Endothelial cell of umbilical vein (primary cell): ENCODE results near the gene KAT6B. TPM values are rescaled to one million over a fixed set of nuclear protein-coding genes. Genes with fewer than 3 reads are reported as not detected.

Source experiments
- BruUV-seq: library from RNA; stranded (reverse); fragments of 400-500 nt; replicated peaks from 2 replicates; lab custom pipeline; 2021; lab: Mats Ljungman, UMichigan
- CTCF ChIA-PET: fragments of 300-600, 350-600 bp; sonication (Branson Sonifier 250); formaldehyde crosslinking; loops from one replicate; lab custom pipeline; 2021; ENCODE audit warnings: antibody characterized with exemption, inconsistent platforms; lab: Charles Lee
- POLR2A ChIA-PET: fragments of 300-600, 350-600 bp; sonication (Branson Sonifier 250); formaldehyde crosslinking; loops from one replicate; lab custom pipeline; 2021; ENCODE audit warnings: antibody characterized with exemption, inconsistent platforms; lab: Charles Lee
- DNase-seq: peaks from one replicate; pipeline ENCODE4 v3.0.0-alpha.2; 2011; ENCODE audit warnings: low read depth, low spot score
- FAIRE-seq: peaks from 2 replicates; lab custom pipeline; 2011; peaks lifted over from hg19 to GRCh38; lab: Jason Lieb, UNC
- H2AFZ ChIP-seq: 2 replicates; pipeline ENCODE4 v1.6.0; 2012; ENCODE audit warnings: low read depth, low read length, control low read depth, inconsistent platforms
- H3K27ac ChIP-seq: 2 replicates; pipeline ENCODE4 v1.5.1; 2011; ENCODE audit warnings: low read depth, mild to moderate bottlenecking, control low read depth, low read length, moderate library complexity; ENCODE audit not compliant: insufficient read depth
- H3K27me3 ChIP-seq, 2 experiments: 2 replicates each; pipeline versions ENCODE4 v1.6.0 to v1.6.1; 2011; ENCODE audit warnings: low read length in 2 of 2, mixed read lengths in 1 of 2; ENCODE audit not compliant: control insufficient read depth in 2 of 2, insufficient read depth in 2 of 2
- H3K36me3 ChIP-seq, 2 experiments: 2 replicates in 1 of 2; 3 replicates in 1 of 2; pipeline ENCODE4 v1.5.1; 2011; ENCODE audit warnings: low read length in 2 of 2, mild to moderate bottlenecking in 1 of 2, moderate library complexity in 1 of 2; ENCODE audit not compliant: control insufficient read depth in 2 of 2, insufficient read depth in 2 of 2; ENCODE audit errors: extremely low read depth in 1 of 2
- H3K4me1 ChIP-seq: 3 replicates; pipeline ENCODE4 v1.5.1; 2011; ENCODE audit warnings: mild to moderate bottlenecking, low read length; ENCODE audit not compliant: control insufficient read depth, insufficient read depth; ENCODE audit errors: extremely low read depth
- H3K4me2 ChIP-seq: 2 replicates; pipeline ENCODE4 v1.6.1; 2011; ENCODE audit warnings: low read length, control low read depth, mixed read lengths; ENCODE audit not compliant: insufficient read depth
- H3K4me3 ChIP-seq, 3 experiments: fragments of 200-600 bp in 1 of 3; sonication (generic), shearing (Covaris generic) in 1 of 3; replicated peaks in 1 of 3; 2 replicates each; pipeline ENCODE4 v1.5.1; 2011 to 2016; ENCODE audit warnings: control low read depth in 3 of 3, low read length in 3 of 3, mild to moderate bottlenecking in 2 of 3, inconsistent platforms in 1 of 3, low read depth in 1 of 3, moderate library complexity in 1 of 3; ENCODE audit not compliant: insufficient read depth in 1 of 3
- H3K79me2 ChIP-seq: 2 replicates; pipeline ENCODE4 v1.6.0; 2012; ENCODE audit warnings: low read length, inconsistent platforms; ENCODE audit not compliant: control insufficient read depth, insufficient read depth
- H3K9ac ChIP-seq: replicated peaks from 2 replicates; pipeline ENCODE3; 2011; ENCODE audit warnings: low read length, control low read depth; ENCODE audit not compliant: insufficient read depth; ENCODE audit errors: extremely low read depth
- H3K9me1 ChIP-seq: replicated peaks from 3 replicates; pipeline ENCODE4 v1.6.0; 2011; ENCODE audit warnings: mild to moderate bottlenecking, low read length; ENCODE audit not compliant: control insufficient read depth, insufficient read depth; ENCODE audit errors: extremely low read depth
- H3K9me3 ChIP-seq: replicated peaks from 2 replicates; pipeline ENCODE4 v1.5.1; 2012; ENCODE audit warnings: low read length, inconsistent platforms; ENCODE audit not compliant: control insufficient read depth, insufficient read depth
- H4K20me1 ChIP-seq: replicated peaks from 2 replicates; pipeline ENCODE3; 2011; ENCODE audit warnings: mild to moderate bottlenecking, low read length; ENCODE audit not compliant: control insufficient read depth, insufficient read depth; ENCODE audit errors: extremely low read depth
- EZH2 ChIP-seq: IDR thresholded peaks from 2 replicates; pipeline ENCODE4 v1.6.1; 2012; ENCODE audit warnings: borderline replicate concordance, low read depth, mild to moderate bottlenecking, moderate library complexity, low read length, inconsistent platforms; ENCODE audit not compliant: severe bottlenecking
- FOS ChIP-seq: IDR thresholded peaks from 2 replicates; pipeline ENCODE4 v1.6.1; 2011; ENCODE audit warnings: mild to moderate bottlenecking, low read length, moderate library complexity, borderline replicate concordance; ENCODE audit not compliant: insufficient read depth
- GATA2 ChIP-seq: IDR thresholded peaks from 2 replicates; pipeline ENCODE4 v1.7.0; 2011; ENCODE audit warnings: low read depth, mild to moderate bottlenecking, moderate library complexity, mixed read lengths, low read length; ENCODE audit not compliant: insufficient read length, insufficient read depth
- JUN ChIP-seq: IDR thresholded peaks from 2 replicates; pipeline ENCODE4 v1.6.1; 2011; ENCODE audit warnings: borderline replicate concordance, low read depth; ENCODE audit not compliant: insufficient read length, insufficient read depth
- MYC ChIP-seq: IDR thresholded peaks from one replicate; pipeline ENCODE4 v1.6.1; 2011; ENCODE audit warnings: mild to moderate bottlenecking, low read depth, low read length
- POLR2A ChIP-seq: IDR thresholded peaks from 2 replicates; pipeline ENCODE4 v1.6.1; 2012; ENCODE audit warnings: low read depth, mild to moderate bottlenecking, control low read depth, low read length
- POLR2AphosphoS5 ChIP-seq: IDR thresholded peaks from 2 replicates; pipeline ENCODE4 v1.6.1; 2012; ENCODE audit warnings: low read depth, mild to moderate bottlenecking, control low read depth, low read length, moderate library complexity; ENCODE audit not compliant: insufficient read depth
- dilution Hi-C: fragments of 300-500 bp; cut with MboI; formaldehyde crosslinking; loops from one replicate; pipeline ENCODE4 v1.15.0; 2019; ENCODE audit warnings: low sequenced_read_pairs; ENCODE audit not compliant: extremely low pct_ligation_motif_present
- intact Hi-C: fragments of 100-400 bp; cut with micrococcal nuclease; formaldehyde crosslinking; loops from one replicate; pipeline ENCODE4 v1.10.0; 2022
- polyA plus RNA-seq, 4 experiments: library from polyadenylated mRNA; depleted of rRNA in 3 of 4; stranded (reverse) in 3 of 4; unstranded in 1 of 4; fragments of >200 nt; gene quantifications; 2 replicates each; pipeline versions ENCODE4 v1.2.1 to v1.2.3, GENCODE V29; 2011 to 2012; ENCODE audit warnings: missing spikeins in 1 of 4
- total RNA-seq: library from RNA; stranded (reverse); gene quantifications from 2 replicates; pipeline ENCODE4 v1.2.3, GENCODE V29; 2021
- TF ChIP-seq, protein P1 (sequence below), 2 donors: IDR thresholded peaks; 1 replicate in 1 of 2; 2 replicates in 1 of 2; pipeline ENCODE4 v1.5.1; 2011; ENCODE audit warnings: low read length in 2 of 2, mild to moderate bottlenecking in 2 of 2, moderate library complexity in 2 of 2, control low read depth in 1 of 2, inconsistent platforms in 1 of 2, low read depth in 1 of 2; ENCODE audit not compliant: insufficient read depth in 1 of 2; ENCODE audit errors: extremely low read depth in 1 of 2
- TF ChIP-seq, protein P2 (sequence below): IDR thresholded peaks from 2 replicates; pipeline ENCODE4 v1.6.1; 2011; ENCODE audit not compliant: insufficient read depth, insufficient read length

Gene KAT6B
- total and polyA plus RNA-seq, 2 donors (not counting 3 experiments of a cell fraction or from before 2014, with no cell fraction given): 4.5 to 17.0 TPM

DNA sequence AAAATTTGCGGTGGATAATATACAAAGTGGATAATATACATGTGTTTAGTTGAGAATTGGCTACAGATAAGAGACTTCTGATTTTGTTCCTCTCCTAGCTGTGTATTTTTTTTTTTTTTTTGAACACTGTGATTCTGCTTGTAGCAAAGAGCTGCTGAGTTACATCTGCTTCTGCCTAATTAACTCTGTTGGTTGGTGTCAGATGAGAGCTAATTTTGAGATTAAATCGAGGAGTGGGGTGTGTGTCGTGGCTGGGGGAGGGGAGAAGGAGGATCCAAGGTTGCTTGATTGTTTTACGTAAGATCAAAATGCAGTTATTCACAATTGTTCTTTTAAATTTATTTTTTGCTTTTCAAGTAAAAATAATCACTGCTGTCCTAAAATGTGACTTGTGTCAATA is 11.3 kb downstream of the KAT6B start:
- POLR2A ChIA-PET: no interaction called here
- FAIRE-seq: no peak

More for the DNA sequence above, 11.3 kb downstream of the KAT6B start:
- H3K4me2 ChIP-seq: no peak overlapping the region
- H3K9ac ChIP-seq: no peak overlapping the region
- no peaks in the 10 kb centered on the region for H3K4me1 ChIP-seq
- no peak for DNase-seq
- no peaks in the 10 kb centered on the region for H3K9me1 ChIP-seq
- no peak overlapping the region for H2AFZ ChIP-seq
- CTCF ChIA-PET: no interaction called here
- H3K9me3 ChIP-seq: no peaks in the 10 kb centered on the region
- H3K27ac ChIP-seq: no peak overlapping the region
- H3K27me3 ChIP-seq: no peaks in the 10 kb centered on the region
- no peak for TF ChIP-seq MYC
- TF ChIP-seq, protein P1, sequence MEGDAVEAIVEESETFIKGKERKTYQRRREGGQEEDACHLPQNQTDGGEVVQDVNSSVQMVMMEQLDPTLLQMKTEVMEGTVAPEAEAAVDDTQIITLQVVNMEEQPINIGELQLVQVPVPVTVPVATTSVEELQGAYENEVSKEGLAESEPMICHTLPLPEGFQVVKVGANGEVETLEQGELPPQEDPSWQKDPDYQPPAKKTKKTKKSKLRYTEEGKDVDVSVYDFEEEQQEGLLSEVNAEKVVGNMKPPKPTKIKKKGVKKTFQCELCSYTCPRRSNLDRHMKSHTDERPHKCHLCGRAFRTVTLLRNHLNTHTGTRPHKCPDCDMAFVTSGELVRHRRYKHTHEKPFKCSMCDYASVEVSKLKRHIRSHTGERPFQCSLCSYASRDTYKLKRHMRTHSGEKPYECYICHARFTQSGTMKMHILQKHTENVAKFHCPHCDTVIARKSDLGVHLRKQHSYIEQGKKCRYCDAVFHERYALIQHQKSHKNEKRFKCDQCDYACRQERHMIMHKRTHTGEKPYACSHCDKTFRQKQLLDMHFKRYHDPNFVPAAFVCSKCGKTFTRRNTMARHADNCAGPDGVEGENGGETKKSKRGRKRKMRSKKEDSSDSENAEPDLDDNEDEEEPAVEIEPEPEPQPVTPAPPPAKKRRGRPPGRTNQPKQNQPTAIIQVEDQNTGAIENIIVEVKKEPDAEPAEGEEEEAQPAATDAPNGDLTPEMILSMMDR (IDR thresholded peaks at IDR 0.05; ENCODE audit: extremely low read depth in 1 of 2, insufficient read depth in 1 of 2, low read depth in 1 of 2, low read length in 2 of 2): no peak
- TF ChIP-seq, protein P2, sequence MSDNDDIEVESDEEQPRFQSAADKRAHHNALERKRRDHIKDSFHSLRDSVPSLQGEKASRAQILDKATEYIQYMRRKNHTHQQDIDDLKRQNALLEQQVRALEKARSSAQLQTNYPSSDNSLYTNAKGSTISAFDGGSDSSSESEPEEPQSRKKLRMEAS: no peak
- no peak for TF ChIP-seq JUN
- no peak for TF ChIP-seq POLR2AphosphoS5
- TF ChIP-seq EZH2: no peak
- no peak for TF ChIP-seq POLR2A
- TF ChIP-seq GATA2: no peak
- TF ChIP-seq FOS: no peak
- H3K36me3 ChIP-seq: no peaks in the 10 kb centered on the region
- no TSS peak for BruUV-seq
- intact Hi-C loops: no loop called here
- dilution Hi-C loops: no loop called here
- no peak overlapping the region for H3K4me3 ChIP-seq
- peaks cover 2% of the 10 kb centered on the region for H4K20me1 ChIP-seq
- H3K79me2 ChIP-seq: peaks cover 5% of the 10 kb centered on the region
